Measurements from ENCODE around the gene PEX14.
"Not testable (repeated sequence)": the region's sequence is repeated elsewhere in the genome, so short reads cannot be mapped to it uniquely, and the experiment has no call there.

PEX14 gene, protein sequence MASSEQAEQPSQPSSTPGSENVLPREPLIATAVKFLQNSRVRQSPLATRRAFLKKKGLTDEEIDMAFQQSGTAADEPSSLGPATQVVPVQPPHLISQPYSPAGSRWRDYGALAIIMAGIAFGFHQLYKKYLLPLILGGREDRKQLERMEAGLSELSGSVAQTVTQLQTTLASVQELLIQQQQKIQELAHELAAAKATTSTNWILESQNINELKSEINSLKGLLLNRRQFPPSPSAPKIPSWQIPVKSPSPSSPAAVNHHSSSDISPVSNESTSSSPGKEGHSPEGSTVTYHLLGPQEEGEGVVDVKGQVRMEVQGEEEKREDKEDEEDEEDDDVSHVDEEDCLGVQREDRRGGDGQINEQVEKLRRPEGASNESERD

DNA sequence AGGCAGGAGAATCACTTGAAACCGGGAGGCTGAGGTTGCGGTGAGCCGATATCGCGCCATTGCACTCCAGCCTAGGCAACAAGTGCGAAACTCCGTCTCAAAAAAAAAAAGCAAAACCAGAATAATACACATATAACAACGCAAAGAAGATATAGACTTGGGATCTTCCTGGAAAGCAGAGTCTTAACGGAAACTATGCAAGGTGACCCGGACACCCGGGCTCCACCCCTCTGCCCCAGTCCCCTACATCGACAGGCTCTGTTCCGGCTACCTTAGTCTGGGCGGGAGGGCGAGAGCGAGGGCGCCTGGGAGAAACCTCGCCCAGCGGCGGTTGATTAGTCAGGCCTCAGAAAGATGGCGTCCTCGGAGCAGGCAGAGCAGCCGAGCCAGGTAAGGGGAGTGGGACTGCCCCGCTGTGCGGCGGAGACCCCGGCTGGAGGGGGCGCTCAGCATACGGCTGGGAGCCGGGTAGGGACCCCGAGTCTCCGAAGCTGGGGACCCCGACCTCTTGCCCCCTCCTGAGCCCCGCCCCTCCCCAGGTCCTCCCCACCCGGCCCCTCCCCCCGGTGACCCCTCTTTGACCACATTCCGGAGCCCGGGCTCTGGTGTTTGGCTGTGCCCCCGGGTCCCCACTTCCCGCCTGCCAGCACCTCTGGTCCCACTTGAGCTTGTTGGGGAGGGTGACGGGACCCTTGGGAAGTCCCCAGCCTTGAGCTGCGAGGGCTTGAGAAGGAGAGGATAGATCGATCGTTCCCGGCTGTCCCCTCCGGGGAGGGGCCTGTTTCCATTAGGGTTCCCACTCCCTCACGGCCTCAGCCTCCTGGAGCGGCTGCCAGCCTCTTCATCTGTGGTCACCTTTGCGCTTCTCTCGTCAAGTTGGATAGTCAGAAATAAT is at the start of gene PEX14:
TSS of gene PEX14 (plus strand) at position 338 of the 895 bp plus-strand sequence. CDS start at position 355, 17 bp downstream.
- peak; percentile 78 for DNase-seq (ENCODE audit: low read depth)

DNA sequence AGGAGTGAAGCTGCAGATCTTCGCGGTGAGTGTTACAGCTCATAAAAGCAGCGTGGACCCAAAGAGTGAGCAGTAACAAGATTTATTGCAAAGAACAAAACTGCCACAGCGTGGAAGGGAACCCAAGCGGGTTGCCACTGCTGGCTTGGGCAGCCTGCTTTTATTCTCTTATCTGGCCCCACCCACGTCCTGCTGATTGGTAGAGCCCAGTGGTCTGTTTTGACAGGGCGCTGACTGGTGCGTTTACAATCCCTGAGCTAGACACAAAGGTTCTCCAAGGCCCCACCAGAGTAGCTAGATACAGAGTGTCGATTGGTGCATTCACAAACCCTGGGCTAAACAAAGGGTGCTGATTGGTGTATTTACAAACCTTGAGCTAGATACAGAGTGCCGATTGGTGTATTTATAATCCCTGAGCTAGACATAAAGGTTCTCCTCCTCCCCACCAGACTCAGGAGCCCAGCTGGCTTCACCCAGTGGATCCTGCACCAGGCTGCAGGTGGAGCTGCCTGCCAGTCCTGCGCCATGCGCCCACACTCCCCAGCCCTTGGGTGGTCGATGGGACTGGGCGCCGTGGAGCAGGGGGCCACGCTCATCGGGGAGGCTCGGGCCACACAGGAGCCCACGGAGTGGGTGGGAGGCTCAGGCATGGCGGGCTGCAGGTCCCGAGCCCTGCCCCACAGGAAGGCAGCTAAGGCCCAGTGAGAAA is 48.8 kb upstream of the PEX14 start:
- DNase-seq (ENCODE audit: low read depth), result not testable (repeated sequence)

DNA sequence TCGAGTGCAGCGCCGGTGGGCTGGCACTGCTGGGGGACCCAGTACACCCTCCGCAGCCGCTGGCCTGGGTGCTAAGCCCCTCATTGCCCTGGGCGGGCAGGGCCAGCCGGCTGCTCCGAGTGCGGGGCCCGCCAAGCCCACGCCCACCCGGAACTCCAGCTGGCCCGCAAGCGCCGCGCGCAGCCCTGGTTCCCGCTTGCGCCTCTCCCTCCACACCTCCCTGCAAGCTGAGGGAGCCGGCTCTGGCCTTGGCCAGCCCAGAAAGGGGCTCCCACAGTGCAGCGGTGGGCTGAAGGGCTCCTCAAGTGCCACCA is 48.3 kb upstream of the PEX14 start:
- DNase-seq (ENCODE audit: low read depth), result not testable (repeated sequence)

DNA sequence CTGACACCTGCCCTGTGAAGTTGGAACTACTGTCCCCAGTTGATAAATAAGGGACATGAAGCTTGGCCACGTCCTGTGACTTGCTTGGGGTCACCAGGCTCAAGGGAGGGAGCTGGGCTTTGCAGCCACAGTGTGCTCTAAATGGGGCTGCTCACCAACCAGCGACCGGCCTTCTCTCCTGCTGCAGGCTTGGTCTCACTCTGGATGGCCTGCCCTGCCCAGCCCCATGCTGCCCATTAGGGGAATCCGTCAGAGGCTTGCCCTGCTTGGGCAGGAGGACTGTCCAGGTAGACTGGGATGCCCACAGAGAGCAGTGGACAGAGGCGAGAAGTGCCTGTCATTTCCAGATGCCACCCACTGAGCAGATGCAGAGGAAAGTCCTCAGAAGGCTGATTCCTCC is 45.8 kb upstream of the PEX14 start:
- no peak for DNase-seq (ENCODE audit: low read depth)

DNA sequence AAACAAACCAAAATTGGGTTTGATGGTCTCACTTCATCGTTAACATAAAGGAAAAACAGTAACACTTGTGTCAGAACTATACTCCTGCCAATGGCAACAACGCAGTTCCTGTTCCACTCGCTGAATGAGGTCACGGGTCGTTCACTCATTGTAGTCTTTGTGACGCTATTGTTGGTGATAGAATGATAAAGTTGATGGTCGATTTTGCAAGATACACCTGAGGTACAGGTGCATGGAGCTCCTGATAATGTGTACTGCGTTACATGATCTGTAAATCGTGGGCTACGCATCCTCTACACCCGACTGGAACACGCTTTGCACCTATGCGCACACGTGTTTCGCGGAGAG is 44.9 kb upstream of the PEX14 start:
- DNase-seq (ENCODE audit: low read depth), result no peak

DNA sequence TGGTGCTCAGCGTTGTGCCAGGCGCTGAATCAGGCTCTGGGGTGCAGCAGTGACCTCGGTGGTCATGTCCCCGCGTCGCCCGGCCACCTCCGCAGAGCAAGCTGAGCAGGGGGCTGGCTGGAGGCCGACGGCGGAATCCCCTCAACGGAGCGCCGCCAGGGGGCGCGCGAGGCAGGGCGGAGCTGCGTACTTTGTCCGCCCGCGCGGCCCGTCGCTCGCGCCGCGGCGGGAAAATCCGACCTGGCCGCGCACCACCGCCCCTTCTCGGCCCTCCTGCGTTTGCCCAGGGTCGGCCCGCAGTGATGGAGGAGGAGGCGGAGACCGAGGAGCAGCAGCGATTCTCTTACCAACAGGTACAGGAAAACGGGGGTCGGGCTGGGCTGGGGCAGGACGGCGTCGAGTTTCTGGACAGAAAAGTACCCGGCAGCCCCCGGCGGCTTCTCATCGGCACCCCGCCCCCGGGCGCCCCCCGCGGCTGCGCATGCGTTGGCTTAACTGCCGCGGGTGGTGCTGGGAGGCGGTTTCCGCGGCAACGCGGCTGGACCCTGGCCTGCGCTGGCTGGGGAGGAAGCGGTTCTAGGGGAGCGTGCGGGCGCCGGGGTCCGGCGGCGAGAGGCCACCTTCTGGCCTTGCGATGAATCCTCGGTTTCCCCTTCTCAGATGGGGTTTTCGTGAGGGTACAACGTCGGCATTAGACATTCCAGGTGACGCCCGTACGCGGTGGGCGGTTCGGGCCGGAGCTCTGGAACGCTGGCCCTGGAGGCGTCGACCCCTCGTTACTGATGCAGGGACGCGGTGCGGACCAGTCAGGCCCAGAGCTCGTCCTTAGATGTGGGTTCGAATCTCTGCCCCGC is 44.3 kb upstream of the PEX14 start, which contains the start of gene CENPS:
TSS of gene CENPS (plus strand) at position 218 of the 854 bp plus-strand sequence. CDS start at position 303, 85 bp downstream.
- peak; percentile 69 for DNase-seq (ENCODE audit: low read depth)

DNA sequence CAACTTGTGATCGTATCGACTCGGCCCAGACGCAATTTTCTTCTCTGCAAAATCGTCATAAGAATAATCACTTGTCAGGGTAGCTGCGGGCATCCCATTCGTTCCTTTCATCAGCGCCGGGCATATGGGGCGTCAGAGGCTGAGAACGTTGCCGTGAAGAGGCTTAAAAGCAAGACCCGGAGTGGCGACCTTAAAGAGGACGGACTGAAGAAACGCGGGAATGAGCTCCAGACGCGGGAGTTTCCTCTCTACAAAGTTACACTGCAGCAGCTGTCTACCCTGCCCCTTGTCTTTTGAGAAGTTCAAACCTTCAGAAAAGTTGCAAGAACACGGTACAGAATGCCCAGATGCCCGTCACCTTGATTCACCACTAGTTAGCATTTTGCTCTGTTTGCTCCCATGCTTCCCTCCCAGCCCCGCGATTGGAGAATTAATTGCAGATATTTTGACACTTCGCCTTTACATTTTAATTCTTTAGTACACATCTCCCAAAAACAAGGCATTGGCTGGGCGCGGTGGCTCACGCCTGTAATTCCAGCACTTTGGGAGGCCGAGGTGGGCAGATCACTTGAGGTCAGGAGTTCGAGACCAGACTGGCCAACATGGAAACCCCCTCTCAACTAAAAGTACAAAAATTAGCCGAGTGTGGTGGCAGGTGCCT is 43.5 kb upstream of the PEX14 start:
- DNase-seq (ENCODE audit: low read depth), result peak; percentile 23

DNA sequence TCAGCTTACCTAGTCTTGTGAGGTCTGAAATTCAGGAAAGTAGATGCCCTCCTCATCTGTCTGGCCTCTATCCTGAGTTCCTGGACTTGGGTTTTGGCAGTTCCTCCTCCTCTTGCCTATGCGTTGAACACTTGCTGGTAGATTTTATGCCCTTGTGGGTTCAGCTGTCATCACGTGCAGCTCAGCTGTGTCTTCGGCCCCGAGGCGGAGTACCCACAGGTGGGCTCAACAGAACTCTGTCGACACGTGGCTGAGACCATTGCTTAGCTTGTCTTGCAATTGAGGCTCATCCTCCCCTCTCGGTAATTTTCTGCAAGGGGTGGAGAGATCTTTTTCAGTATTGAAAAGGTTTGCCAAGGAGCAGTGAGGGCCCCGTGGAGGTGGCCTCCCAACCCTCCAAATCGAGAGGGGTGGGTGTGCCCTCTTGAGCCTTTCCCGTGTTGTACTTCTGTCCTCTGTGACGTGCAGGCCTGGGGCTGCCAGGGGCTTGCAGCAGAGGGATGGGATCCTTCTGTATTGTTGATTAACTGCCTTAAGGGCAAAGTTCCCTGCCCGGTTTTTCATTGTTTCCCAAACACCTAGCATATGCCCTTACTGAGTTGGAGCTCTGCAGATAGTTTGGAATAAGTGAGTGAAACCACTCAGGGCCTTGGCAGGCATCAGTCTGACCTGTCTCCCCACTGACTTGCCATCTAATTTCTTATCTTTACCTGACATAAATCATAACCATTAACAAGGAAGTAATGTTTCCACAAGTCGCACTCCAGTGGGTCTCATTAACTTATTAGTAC is 41.6 kb upstream of the PEX14 start:
- DNase-seq (ENCODE audit: low read depth), result no peak

DNA sequence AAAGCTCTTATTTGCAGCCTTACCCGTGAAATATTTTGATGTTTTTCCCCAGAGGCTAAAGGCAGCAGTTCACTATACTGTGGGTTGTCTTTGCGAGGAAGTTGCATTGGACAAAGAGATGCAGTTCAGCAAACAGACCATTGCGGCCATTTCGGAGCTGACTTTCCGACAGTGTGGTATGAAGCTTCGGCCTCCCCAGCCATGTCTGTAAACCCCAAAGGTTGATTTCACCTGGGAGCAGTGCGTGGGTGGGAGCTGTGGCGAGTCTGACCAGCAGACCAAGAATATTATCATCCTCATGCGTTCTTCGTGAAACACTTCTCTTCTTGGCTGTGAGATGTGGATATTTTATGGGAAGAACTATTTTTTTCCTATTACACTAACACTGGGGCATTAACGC is 41.0 kb upstream of the PEX14 start:
- DNase-seq (ENCODE audit: low read depth), result no peak

DNA sequence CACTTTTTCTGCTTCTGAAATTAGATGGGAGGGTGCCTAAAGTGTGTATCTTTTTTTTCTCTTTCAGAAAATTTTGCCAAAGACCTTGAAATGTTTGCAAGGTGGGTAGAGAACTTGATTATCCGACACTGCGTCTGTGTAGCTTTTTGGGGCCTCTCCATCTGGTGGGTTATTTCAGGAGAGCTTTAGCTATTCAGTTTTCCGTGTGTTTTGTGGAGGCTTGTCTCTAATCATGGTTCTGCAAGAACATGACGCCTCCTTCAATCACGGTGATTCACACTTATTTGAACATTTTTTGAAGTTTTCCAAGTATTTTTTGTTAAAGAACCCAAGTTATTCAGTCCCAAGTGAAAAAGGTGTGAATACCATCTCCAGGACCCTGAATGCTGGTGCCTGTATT is 40.2 kb upstream of the PEX14 start:
- no peak for DNase-seq (ENCODE audit: low read depth)

DNA sequence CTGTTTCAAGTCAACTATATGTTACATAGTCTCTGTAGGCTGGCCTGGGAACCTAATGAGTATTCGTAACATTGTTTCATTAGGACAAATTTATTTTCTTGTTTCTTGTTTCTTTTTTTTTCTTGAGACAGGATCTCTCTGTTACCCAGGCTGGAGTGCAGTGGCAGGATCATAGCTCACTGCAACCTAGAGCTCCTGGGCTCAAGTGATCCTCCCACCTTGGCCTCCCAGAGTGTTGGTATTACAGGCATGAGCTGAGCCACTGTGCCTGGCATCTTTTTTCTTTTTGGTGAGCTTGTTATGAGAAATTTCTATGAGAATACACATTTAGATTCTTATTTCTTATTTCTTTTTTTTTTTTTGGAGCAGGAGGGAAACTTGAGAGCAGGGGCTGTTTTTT is 37.7 kb upstream of the PEX14 start:
- DNase-seq (ENCODE audit: low read depth), result no peak

DNA sequence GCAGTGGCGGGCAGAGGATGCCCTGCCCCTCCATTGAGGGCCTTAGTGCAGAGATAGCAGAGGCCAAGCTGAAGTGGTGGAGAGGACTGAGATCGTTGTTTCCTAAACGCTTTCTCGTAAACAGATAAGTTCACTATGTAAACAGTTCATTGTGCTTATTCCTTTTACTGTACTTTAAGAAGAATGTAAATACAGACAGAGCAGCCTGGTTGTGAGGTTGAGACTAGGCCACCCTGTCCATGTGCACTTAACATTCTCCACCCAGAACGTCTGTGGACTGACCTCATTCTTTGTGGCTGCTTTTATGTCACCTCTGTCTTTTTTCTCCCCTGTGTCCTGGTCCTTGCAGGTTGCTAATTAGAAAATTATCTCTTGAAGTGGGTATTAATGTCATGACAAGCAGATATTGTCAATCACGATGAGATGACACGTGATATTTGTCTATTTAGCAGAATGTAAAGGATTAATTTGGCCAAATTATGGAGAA is 36.0 kb upstream of the PEX14 start:
- no peak for DNase-seq (ENCODE audit: low read depth)

DNA sequence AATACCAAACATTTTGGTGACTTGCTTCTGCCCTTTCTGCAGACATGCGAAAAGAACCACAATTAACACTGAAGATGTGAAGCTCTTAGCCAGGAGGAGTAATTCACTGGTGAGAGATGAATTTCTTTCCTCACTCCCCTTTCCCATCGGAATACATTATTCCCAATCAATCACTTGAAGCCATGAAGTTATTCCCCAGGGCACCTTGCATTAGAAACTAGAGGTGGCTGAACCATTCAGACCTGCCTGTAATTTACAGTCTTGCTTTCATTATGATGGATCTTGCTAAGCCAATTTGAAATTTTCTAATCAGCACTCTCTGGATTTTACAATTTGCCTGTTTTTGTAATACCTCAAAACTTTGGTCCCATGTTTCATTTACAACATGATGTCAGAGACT is 34.4 kb upstream of the PEX14 start:
- DNase-seq (ENCODE audit: low read depth), result no peak

DNA sequence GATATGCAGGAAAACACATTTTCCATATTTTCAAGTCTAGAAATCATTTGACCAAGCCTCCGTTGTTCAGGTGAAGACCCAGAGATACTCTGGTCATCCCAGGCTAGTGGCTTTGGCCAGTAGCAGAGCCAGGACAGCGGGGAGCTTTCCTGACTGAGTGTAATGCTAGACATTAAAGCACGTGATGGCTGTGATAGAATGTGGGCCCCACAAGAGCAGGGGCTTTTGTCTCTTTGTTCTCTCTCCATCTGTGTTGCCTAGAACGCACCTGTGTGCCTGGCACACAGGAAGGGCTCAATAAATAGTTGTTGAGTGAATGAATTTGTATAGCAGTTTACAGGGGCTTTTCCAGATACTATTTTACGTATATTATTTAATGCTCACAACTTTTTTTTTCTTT is 34.0 kb upstream of the PEX14 start:
- no peak for DNase-seq (ENCODE audit: low read depth)

DNA sequence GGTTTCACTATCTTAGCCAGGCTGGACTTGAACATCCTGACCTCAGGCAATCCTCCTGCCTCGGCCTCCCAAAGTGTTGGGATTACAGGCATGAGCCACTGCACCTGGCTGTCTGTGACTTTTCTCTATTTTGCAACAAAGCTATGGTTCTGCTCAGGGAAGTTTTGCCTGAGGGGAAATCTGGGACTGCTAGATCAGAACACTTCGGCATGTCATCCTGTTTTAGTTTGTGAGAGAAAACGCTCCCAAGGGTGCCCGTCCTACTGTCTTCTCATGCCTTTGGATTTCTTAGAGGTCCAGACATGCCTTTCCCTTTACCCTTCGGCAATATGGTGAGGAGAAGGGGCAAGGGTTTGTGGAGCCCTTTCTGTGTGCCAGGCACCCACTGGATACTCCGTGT is 30.5 kb upstream of the PEX14 start:
- DNase-seq (ENCODE audit: low read depth), result no peak

DNA sequence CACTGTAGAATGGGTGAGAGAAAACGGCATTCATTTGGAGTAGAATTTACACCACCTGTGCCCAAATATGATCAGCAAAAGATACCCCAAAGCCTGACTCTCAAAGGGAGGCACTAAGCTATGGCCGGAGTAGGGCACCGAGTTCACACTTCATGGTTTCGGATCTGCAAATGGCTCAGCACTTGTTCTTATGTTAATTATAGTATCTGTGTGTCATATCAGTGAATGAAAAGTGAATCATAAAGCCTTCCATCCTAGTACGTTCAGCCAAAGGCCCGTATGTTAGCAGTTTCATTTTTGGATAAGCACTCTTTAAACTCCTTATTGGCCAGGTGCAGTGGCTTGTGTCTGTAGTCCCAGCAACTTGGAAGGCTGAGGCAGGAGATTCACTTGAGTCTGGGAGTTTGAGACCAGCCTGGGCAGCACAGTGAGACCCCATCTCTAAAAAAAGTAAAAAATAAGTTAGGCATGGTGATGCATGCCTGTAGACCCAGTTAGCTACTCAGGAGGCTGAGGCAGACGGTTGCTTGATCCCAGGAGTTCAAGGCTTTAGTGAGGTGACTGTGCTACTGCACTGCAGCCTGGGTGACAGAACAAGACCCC is 29.9 kb upstream of the PEX14 start:
- no peak for DNase-seq (ENCODE audit: low read depth)

DNA sequence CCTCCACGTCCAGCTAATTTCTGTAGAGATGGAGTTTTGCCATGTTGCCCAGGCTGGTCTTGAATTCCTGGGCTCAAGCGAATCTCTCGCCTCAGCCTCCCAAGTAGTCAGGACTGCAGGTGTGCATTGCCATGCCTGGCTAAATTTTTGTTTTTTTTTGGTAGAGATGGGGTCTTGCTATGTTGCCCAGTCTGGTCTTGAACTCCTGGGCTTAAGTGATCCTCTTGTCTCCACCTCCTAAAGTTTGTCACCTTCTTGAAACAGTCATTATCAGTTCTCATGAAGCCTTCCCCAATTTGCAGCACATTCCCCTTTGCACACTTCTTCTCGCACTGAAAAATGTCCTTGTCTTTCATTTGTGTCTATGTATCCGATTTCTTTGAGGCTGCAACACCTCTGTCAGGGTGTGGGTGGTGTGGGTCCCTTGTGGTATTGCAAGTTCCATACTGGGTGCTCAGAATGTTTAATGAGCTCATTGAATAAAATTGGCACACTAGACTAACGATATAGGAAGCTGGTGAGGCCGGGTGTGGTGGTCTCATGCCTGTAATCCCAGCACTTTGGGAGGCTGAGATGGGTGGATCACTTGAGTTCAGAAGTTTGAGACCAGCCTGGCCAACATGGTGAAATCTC is 27.8 kb upstream of the PEX14 start:
- no peak for DNase-seq (ENCODE audit: low read depth)

DNA sequence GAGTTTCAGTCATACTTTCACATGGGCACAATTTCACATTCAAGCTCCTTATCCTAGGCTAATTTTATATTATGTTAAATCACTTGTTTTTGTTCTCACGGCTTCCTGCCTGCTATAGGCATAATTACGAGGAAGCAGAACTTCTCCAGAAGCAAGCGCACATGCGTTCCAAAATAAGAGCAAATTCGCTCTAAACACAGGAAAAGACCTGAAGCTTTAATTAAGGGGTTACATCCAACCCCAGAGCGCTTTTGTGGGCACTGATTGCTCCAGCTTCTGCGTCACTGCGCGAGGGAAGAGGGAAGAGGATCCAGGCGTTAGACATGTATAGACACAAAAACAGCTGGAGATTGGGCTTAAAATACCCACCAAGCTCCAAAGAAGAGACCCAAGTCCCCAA is 25.0 kb upstream of the PEX14 start, which contains the start of gene CORT:
TSS of gene CORT (plus strand) at position 281 of the 400 bp plus-strand sequence. CDS start 193 bp downstream, outside the sequence.
- DNase-seq (ENCODE audit: low read depth), result no peak

DNA sequence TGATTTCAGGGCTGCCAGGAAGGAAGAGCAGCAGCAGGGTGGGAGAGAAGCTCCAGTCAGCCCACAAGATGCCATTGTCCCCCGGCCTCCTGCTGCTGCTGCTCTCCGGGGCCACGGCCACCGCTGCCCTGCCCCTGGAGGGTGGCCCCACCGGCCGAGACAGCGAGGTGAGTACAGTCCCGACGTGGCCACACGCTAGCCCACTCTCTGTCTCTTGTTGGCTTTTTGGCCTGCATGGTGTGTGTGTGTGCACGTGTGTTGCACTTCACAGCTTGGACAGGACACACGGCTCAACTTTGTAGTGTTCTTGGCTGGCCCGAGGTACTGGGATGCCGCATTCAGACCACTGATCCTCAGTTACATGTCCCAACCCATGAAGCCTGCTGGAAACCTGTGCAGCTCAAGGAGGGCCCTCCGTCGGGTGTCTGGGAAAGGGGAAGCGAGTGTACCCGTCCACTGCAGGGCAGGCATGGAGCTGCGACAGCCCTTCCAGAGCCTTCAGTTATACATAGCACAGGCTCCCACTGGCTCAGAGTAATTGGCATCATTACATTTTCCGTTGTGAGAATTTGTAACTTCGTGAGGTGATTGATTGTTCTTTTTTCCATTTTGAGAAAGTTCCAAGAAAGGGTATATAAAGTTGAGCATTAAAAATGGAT is 24.5 kb upstream of the PEX14 start:
- no peak for DNase-seq (ENCODE audit: low read depth)
